Measurements from ENCODE around the gene MRGPRE.

MRGPRE gene

DNA sequence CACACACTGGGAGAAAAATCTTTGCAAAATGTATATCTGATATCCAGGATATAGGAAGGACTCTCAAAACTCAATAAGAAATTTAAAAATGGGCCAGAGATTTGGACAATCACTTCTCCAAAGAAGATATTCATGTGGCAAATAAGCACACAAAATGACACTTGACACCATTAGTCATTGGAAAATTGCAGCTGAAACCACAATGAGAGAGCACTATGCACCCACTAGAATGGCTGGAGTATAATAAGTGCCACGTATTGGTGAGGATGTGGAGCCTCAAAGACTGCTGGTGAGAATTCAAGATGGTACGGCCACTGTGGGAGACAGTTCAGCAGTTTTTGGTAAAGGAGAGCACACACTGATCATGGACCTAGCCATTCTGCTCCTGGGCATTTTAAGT lies 54.3 kb downstream of the MRGPRE start:
- peaks cover 4% of the 10 kb centered on the region for H3K9me3 ChIP-seq (ENCODE audit: control insufficient read depth, low read length)
- no peak for DNase-seq
- no peaks in the 10 kb centered on the region for H3K27me3 ChIP-seq (replicated peaks; ENCODE audit: control insufficient read depth, insufficient read depth, low read length, poor library complexity, severe bottlenecking)
- H3K4me1 ChIP-seq (ENCODE audit: control insufficient read depth, insufficient read depth, low read length, poor library complexity, severe bottlenecking), result no peaks in the 10 kb centered on the region
- no peaks in the 10 kb centered on the region for H3K36me3 ChIP-seq (ENCODE audit: control insufficient read depth, insufficient read depth, low read length)
- H3K27ac ChIP-seq (ENCODE audit: insufficient read depth, low read length, poor library complexity, severe bottlenecking), result no peak overlapping the region
- H3K4me3 ChIP-seq (ENCODE audit: insufficient read depth, low read depth, low read length, poor library complexity, severe bottlenecking), result no peak overlapping the region

All from effector memory CD4-positive, alpha-beta T cell (primary cell).